IMR-90 (cell line): ENCODE measurements around the gene CES4A. TPM values are rescaled to one million over a fixed set of nuclear protein-coding genes. Genes with fewer than 3 reads are reported as not detected.

Experiments
- ATAC-seq: fragments of 200-7000 bp; cut with Tn5 transposase; 2 replicates; pipeline ENCODE4 v1.9.1; 2020; ENCODE audit warnings: low read depth, mild to moderate bottlenecking, moderate library complexity
- BruUV-seq: library from RNA; stranded (reverse); fragments of 400-500 nt; replicated peaks from 2 replicates; lab custom pipeline; 2021; lab: Mats Ljungman, UMichigan
- CTCF ChIA-PET: fragments of 300-600 bp; formaldehyde crosslinking; extraction: SDS; loops from one replicate; lab custom pipeline; 2021; ENCODE audit warnings: antibody characterized with exemption; lab: Yijun Ruan, JAX
- POLR2A ChIA-PET: fragments of 300-600 bp; sonication (Branson Sonifier 250); formaldehyde crosslinking; loops from one replicate; lab custom pipeline; 2022; ENCODE audit warnings: antibody characterized with exemption; ENCODE audit not compliant: unreplicated experiment; lab: Charles Lee
- DNase-seq: peaks from one replicate; pipeline ENCODE4 v3.0.0; 2013
- H2AFZ ChIP-seq: replicated peaks from 2 replicates; pipeline ENCODE3; 2013; ENCODE audit warnings: low read length, mild to moderate bottlenecking; ENCODE audit not compliant: poor library complexity
- H2AK5ac ChIP-seq: 2 replicates; pipeline ENCODE4 v1.6.1; 2013; ENCODE audit warnings: low read depth, low read length, inconsistent platforms
- H2AK9ac ChIP-seq: replicated peaks from 2 replicates; pipeline ENCODE3; 2013; ENCODE audit warnings: mild to moderate bottlenecking, low read depth, low read length, moderate library complexity; ENCODE audit not compliant: poor library complexity
- H2BK120ac ChIP-seq: 2 replicates; pipeline ENCODE4 v1.6.1; 2013; ENCODE audit warnings: low read depth, low read length, inconsistent platforms
- H2BK15ac ChIP-seq: 3 replicates; pipeline ENCODE4 v1.6.1; 2013; ENCODE audit warnings: low read depth, low read length, inconsistent platforms
- H2BK20ac ChIP-seq: 2 replicates; pipeline ENCODE4 v1.6.1; 2013; ENCODE audit warnings: low read depth, mild to moderate bottlenecking, inconsistent platforms, low read length, moderate library complexity
- H2BK5ac ChIP-seq: 2 replicates; pipeline ENCODE4 v1.6.1; 2013; ENCODE audit warnings: mild to moderate bottlenecking, low read depth, low read length, inconsistent platforms; ENCODE audit not compliant: poor library complexity, severe bottlenecking
- H3K14ac ChIP-seq: replicated peaks from 2 replicates; pipeline ENCODE4 v1.6.1; 2013; ENCODE audit warnings: low read depth, low read length, inconsistent platforms
- H3K18ac ChIP-seq: 2 replicates; pipeline ENCODE4 v1.6.1; 2013; ENCODE audit warnings: low read depth, low read length, control low read depth
- H3K23ac ChIP-seq: 2 replicates; pipeline ENCODE4 v1.6.1; 2013; ENCODE audit warnings: low read depth, low read length, inconsistent platforms
- H3K27ac ChIP-seq: 2 replicates; pipeline ENCODE4 v1.5.1; 2013; ENCODE audit warnings: mild to moderate bottlenecking, control low read depth, low read length; ENCODE audit not compliant: insufficient read depth
- H3K27me3 ChIP-seq: 2 replicates; pipeline ENCODE4 v1.6.1; 2013; ENCODE audit warnings: low read length; ENCODE audit not compliant: control insufficient read depth, insufficient read depth
- H3K36me3 ChIP-seq: 2 replicates; pipeline ENCODE4 v1.6.1; 2013; ENCODE audit warnings: low read length, mixed read lengths; ENCODE audit not compliant: control insufficient read depth, insufficient read depth
- H3K4ac ChIP-seq: 2 replicates; pipeline ENCODE4 v1.6.1; 2013; ENCODE audit warnings: low read depth, low read length, inconsistent platforms
- H3K4me1 ChIP-seq: 2 replicates; pipeline ENCODE4 v1.6.1; 2013; ENCODE audit warnings: low read length, mixed read lengths; ENCODE audit not compliant: control insufficient read depth, insufficient read depth
- H3K4me2 ChIP-seq: 2 replicates; pipeline ENCODE4 v1.6.1; 2013; ENCODE audit warnings: low read depth, mild to moderate bottlenecking, control low read depth, low read length, moderate library complexity
- H3K4me3 ChIP-seq: 2 replicates; pipeline ENCODE4 v1.5.1; 2013; ENCODE audit warnings: low read depth, mild to moderate bottlenecking, control low read depth, low read length, moderate library complexity; ENCODE audit not compliant: insufficient read depth
- H3K56ac ChIP-seq: 2 replicates; pipeline ENCODE4 v1.6.1; 2013; ENCODE audit warnings: low read length, inconsistent platforms; ENCODE audit not compliant: insufficient read depth; ENCODE audit errors: extremely low read depth
- H3K79me1 ChIP-seq, 2 experiments: 2 replicates each; pipeline ENCODE4 v1.6.1; 2013; ENCODE audit warnings: low read length in 2 of 2, inconsistent platforms in 1 of 2, low read depth in 1 of 2
- H3K9ac ChIP-seq: 2 replicates; pipeline ENCODE4 v1.6.1; 2013; ENCODE audit warnings: low read depth, low read length, control low read depth
- H3K9me1 ChIP-seq: 2 replicates; pipeline ENCODE4 v1.6.1; 2013; ENCODE audit warnings: low read length, inconsistent platforms; ENCODE audit not compliant: insufficient read depth
- H3K9me3 ChIP-seq: 2 replicates; pipeline ENCODE4 v1.6.1; 2013; ENCODE audit warnings: low read length; ENCODE audit not compliant: control insufficient read depth, insufficient read depth
- H4K20me1 ChIP-seq: 2 replicates; pipeline ENCODE4 v1.6.1; 2013; ENCODE audit warnings: low read length, inconsistent platforms; ENCODE audit not compliant: insufficient read depth
- H4K5ac ChIP-seq: 2 replicates; pipeline ENCODE4 v1.6.1; 2013; ENCODE audit warnings: mild to moderate bottlenecking, low read depth, low read length, control low read depth
- H4K8ac ChIP-seq, 2 experiments: 2 replicates each; pipeline ENCODE4 v1.6.1; 2013; ENCODE audit warnings: low read depth in 2 of 2, low read length in 2 of 2, control low read depth in 1 of 2, inconsistent platforms in 1 of 2
- H4K91ac ChIP-seq: 2 replicates; pipeline ENCODE4 v1.6.1; 2013; ENCODE audit warnings: low read depth, low read length, inconsistent platforms; ENCODE audit not compliant: insufficient read depth
- BHLHE40 ChIP-seq: fragments of 150-350 bp; IDR thresholded peaks from 2 replicates; pipeline ENCODE4 v1.6.1; 2016; ENCODE audit warnings: mild to moderate bottlenecking, low read depth, low read length
- CEBPB ChIP-seq: IDR thresholded peaks from 2 replicates; pipeline ENCODE4 v1.6.1; 2012; ENCODE audit warnings: low read depth, low read length, improper control_type of control experiment
- CHD1 ChIP-seq: IDR thresholded peaks from 2 replicates; pipeline ENCODE4 v1.6.1; 2012; ENCODE audit warnings: low read depth, low read length, improper control_type of control experiment
- FOS ChIP-seq: fragments of 150-350 bp; IDR thresholded peaks from 2 replicates; pipeline ENCODE4 v1.6.1; 2016; ENCODE audit warnings: low read depth, low read length
- MAFK ChIP-seq: IDR thresholded peaks from 2 replicates; pipeline ENCODE4 v1.6.1; 2012; ENCODE audit warnings: low read depth, low read length, improper control_type of control experiment
- MAZ ChIP-seq: IDR thresholded peaks from 2 replicates; pipeline ENCODE4 v1.6.1; 2012; ENCODE audit warnings: low read depth, mild to moderate bottlenecking, low read length, improper control_type of control experiment, moderate library complexity, borderline replicate concordance
- MXI1 ChIP-seq: IDR thresholded peaks from 2 replicates; pipeline ENCODE4 v1.6.1; 2012; ENCODE audit warnings: low read depth, mild to moderate bottlenecking, low read length, moderate library complexity, borderline replicate concordance
- NFE2L2 ChIP-seq: fragments of 150-350 bp; IDR thresholded peaks from 2 replicates; pipeline ENCODE4 v1.6.1; 2016; ENCODE audit warnings: low read depth, mild to moderate bottlenecking, low read length
- POLR2A ChIP-seq: IDR thresholded peaks from 2 replicates; pipeline ENCODE4 v1.6.1; 2012; ENCODE audit warnings: mild to moderate bottlenecking, low read depth, low read length
- RAD21 ChIP-seq: IDR thresholded peaks from 2 replicates; pipeline ENCODE4 v1.6.1; 2012; ENCODE audit warnings: low read length, improper control_type of control experiment
- RCOR1 ChIP-seq: IDR thresholded peaks from 2 replicates; pipeline ENCODE4 v1.6.1; 2012; ENCODE audit warnings: mild to moderate bottlenecking, low read length, improper control_type of control experiment; ENCODE audit not compliant: insufficient replicate concordance
- RFX5 ChIP-seq: IDR thresholded peaks from 2 replicates; pipeline ENCODE4 v1.8.0; 2012; ENCODE audit warnings: low read depth, mild to moderate bottlenecking, low read length, moderate library complexity
- SMC3 ChIP-seq: fragments of 150-350 bp; IDR thresholded peaks from 2 replicates; pipeline ENCODE4 v1.6.1; 2016; ENCODE audit warnings: low read depth, mild to moderate bottlenecking, antibody characterized with exemption, low read length, moderate library complexity
- WGBS, 2 experiments: methylation state at CpG; one replicate each; pipeline versions ENCODE4 v1.1.5 to v1.1.7; 2013; ENCODE audit warnings: missing lambda C conversion rate in 2 of 2; ENCODE audit not compliant: insufficient read length in 1 of 2; ENCODE audit errors: extremely low coverage in 2 of 2; 5-methylcytosine and 5-hydroxymethylcytosine counted together
- dilution Hi-C: fragments of 300-500 bp; cut with HindIII; formaldehyde crosslinking; loops from one replicate; pipeline ENCODE4 v1.14.3; 2018; ENCODE audit warnings: low sequenced_read_pairs; ENCODE audit not compliant: unreplicated experiment
- in situ Hi-C: fragments of 300-500 bp; cut with MboI; formaldehyde crosslinking; loops from 3 replicates; pipeline ENCODE4 v1.14.3; 2019; ENCODE audit warnings: low sequenced_read_pairs, inconsistent platforms, mixed read lengths
- intact Hi-C: fragments of 100-400 bp; cut with micrococcal nuclease; formaldehyde crosslinking; loops from 2 replicates; pipeline ENCODE4 v1.10.0; 2022
- polyA plus RNA-seq, 3 experiments: library from polyadenylated mRNA; depleted of rRNA; stranded (reverse); fragments of >200 nt; gene quantifications; 2 replicates each; pipeline ENCODE4 v1.2.3, GENCODE V29; 2012; ENCODE audit warnings: low replicate concordance in 1 of 3
- total RNA-seq: library from RNA; depleted of rRNA; stranded (reverse); fragments of >200 nt; gene quantifications from 2 replicates; pipeline ENCODE4 v1.2.3, GENCODE V29; 2012
- TF ChIP-seq, protein P1 (sequence below): conservative IDR thresholded peaks from 2 replicates; pipeline ENCODE4 v1.5.1; 2012; ENCODE audit warnings: mild to moderate bottlenecking, low read depth, low read length, improper control_type of control experiment
- TF ChIP-seq, protein P2 (sequence below): fragments of 150-350 bp; IDR thresholded peaks from 2 replicates; pipeline ENCODE4 v1.6.1; 2017; ENCODE audit warnings: mild to moderate bottlenecking, antibody characterized with exemption, low read length, low read depth
- TF ChIP-seq, protein P3 (sequence below): fragments of 150-350 bp; IDR thresholded peaks from 2 replicates; pipeline ENCODE4 v1.6.1; 2016; ENCODE audit warnings: low read depth, mild to moderate bottlenecking, low read length, moderate library complexity, borderline replicate concordance

The CES4A gene
- total and polyA plus RNA-seq, 2 of the 4 experiments (the other 2 are of a cell fraction), result 0.72 to 4.7 TPM

DNA sequence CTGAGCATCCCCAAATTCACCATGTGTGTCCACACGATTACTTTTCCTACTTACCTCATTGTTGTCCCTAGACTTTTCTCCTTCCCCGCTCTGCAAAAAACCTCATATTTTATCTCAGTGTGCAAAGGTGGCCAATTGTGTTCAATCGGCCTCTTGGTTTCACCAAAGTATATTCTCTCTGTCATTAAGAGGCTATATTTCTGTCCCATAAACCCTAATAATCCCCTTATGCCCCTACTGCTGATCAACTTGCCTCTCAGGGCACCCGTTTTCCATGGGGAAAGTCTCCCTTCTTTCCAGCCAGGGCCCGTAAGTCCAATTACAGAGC, 41.5 kb upstream of the CES4A start:
- H2BK20ac ChIP-seq, result no peak overlapping the region
- no peak overlapping the region for H2BK15ac ChIP-seq
- POLR2A ChIA-PET, result no interaction called here
- intact Hi-C loops, result loop anchor here (1.0 kb wide), 2 partner anchors 52 to 238 kb away; no protein-coding TSS in a partner anchor
- H3K4me1 ChIP-seq, result peaks cover 6% of the 10 kb centered on the region
- no peak overlapping the region for H3K56ac ChIP-seq
- no peaks in the 10 kb centered on the region for H3K79me1 ChIP-seq
- no peaks in the 10 kb centered on the region for H4K20me1 ChIP-seq
- H4K8ac ChIP-seq, result no peak overlapping the region
- H2AK5ac ChIP-seq, result no peak overlapping the region
- H4K91ac ChIP-seq, result no peak overlapping the region
- BruUV-seq, result no TSS peak
- ATAC-seq, result no peak
- no peak overlapping the region for H3K23ac ChIP-seq
- peaks cover 2% of the 10 kb centered on the region; the same call in 1 of the 2 replicates for H3K9me3 ChIP-seq
- peaks cover 21% of the 10 kb centered on the region for H3K36me3 ChIP-seq
- no peak overlapping the region for H3K14ac ChIP-seq
- H3K18ac ChIP-seq, result no peak overlapping the region
- no peak overlapping the region for H4K5ac ChIP-seq
- WGBS, 2 experiments, result 27% methylated on average over 3 of the region's 5 CpGs; no CpG with 5 or more reads in 1 of the 2 experiments
- dilution Hi-C loops, result no loop called here
- TF ChIP-seq MXI1 (no peak), BHLHE40 (no peak), POLR2A (no peak), CEBPB (no peak), RFX5 (no peak), SMC3 (no peak), MAZ (no peak), MAFK (no peak), CHD1 (no peak), RAD21 (no peak), FOS (no peak), RCOR1 (no peak), NFE2L2 (no peak)
- TF ChIP-seq, protein P1, sequence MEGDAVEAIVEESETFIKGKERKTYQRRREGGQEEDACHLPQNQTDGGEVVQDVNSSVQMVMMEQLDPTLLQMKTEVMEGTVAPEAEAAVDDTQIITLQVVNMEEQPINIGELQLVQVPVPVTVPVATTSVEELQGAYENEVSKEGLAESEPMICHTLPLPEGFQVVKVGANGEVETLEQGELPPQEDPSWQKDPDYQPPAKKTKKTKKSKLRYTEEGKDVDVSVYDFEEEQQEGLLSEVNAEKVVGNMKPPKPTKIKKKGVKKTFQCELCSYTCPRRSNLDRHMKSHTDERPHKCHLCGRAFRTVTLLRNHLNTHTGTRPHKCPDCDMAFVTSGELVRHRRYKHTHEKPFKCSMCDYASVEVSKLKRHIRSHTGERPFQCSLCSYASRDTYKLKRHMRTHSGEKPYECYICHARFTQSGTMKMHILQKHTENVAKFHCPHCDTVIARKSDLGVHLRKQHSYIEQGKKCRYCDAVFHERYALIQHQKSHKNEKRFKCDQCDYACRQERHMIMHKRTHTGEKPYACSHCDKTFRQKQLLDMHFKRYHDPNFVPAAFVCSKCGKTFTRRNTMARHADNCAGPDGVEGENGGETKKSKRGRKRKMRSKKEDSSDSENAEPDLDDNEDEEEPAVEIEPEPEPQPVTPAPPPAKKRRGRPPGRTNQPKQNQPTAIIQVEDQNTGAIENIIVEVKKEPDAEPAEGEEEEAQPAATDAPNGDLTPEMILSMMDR, result no peak
- TF ChIP-seq, protein P2, sequence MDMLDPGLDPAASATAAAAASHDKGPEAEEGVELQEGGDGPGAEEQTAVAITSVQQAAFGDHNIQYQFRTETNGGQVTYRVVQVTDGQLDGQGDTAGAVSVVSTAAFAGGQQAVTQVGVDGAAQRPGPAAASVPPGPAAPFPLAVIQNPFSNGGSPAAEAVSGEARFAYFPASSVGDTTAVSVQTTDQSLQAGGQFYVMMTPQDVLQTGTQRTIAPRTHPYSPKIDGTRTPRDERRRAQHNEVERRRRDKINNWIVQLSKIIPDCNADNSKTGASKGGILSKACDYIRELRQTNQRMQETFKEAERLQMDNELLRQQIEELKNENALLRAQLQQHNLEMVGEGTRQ, result no peak
- TF ChIP-seq, protein P3, sequence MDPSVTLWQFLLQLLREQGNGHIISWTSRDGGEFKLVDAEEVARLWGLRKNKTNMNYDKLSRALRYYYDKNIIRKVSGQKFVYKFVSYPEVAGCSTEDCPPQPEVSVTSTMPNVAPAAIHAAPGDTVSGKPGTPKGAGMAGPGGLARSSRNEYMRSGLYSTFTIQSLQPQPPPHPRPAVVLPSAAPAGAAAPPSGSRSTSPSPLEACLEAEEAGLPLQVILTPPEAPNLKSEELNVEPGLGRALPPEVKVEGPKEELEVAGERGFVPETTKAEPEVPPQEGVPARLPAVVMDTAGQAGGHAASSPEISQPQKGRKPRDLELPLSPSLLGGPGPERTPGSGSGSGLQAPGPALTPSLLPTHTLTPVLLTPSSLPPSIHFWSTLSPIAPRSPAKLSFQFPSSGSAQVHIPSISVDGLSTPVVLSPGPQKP, result no peak
- H2BK120ac ChIP-seq, result no peak overlapping the region
- peaks cover 16% of the 10 kb centered on the region; the same call in 1 of the 2 replicates for H3K27me3 ChIP-seq
- H3K9me1 ChIP-seq, result no peaks in the 10 kb centered on the region
- H2AK9ac ChIP-seq, result no peak overlapping the region
- H3K4me3 ChIP-seq, result no peak overlapping the region
- no peak overlapping the region for H2BK5ac ChIP-seq
- CTCF ChIA-PET, result interaction anchor here (0.6 to 1.3 kb wide), 3 partner anchors 14 to 192 kb away, joined by 3 to 4 read pairs (median 3); partner anchors contain the start of gene CES3
- DNase-seq, result no peak
- no peak overlapping the region for H3K4ac ChIP-seq
- H3K4me2 ChIP-seq, result no peak overlapping the region
- no peak overlapping the region for H2AFZ ChIP-seq
- H3K27ac ChIP-seq, result no peak overlapping the region
- H3K9ac ChIP-seq, result no peak overlapping the region
- in situ Hi-C loops, result no loop called here
